Naive thymus-derived CD4-positive, alpha-beta T cell (primary cell): Measurements from ENCODE around the gene PDE4D. TPM values are rescaled to one million over a fixed set of nuclear protein-coding genes. Genes with fewer than 3 reads are reported as not detected.
A peak's percentile ranks its signal among the peaks of the same experiment; 100 is the strongest.

Source experiments
- ATAC-seq: fragments of 150-1000 bp; cut with Tn5 transposase; 2 replicates; pipeline ENCODE4 v1.10.0; 2021; ENCODE audit warnings: mild to moderate bottlenecking, moderate library complexity
- CTCF ChIA-PET: fragments of 350-600 bp; sonication (Branson Sonifier 250); formaldehyde crosslinking; loops from one replicate; lab custom pipeline; 2021; ENCODE audit warnings: antibody characterized with exemption; lab: Charles Lee
- POLR2A ChIA-PET: fragments of 350-600 bp; sonication (Branson Sonifier 250); formaldehyde crosslinking; loops from one replicate; lab custom pipeline; 2021; ENCODE audit warnings: antibody characterized with exemption, inconsistent platforms; lab: Charles Lee
- DNase-seq, 9 donors: peaks; one replicate each; pipeline versions ENCODE4 v3.0.0 to v3.0.0-alpha.2; 2020 to 2022; ENCODE audit warnings: mixed read lengths in 1 of 9
- H3K27ac ChIP-seq: one replicate; pipeline ENCODE4 v1.7.0; 2013; ENCODE audit warnings: mild to moderate bottlenecking, low read depth, low read length, moderate library complexity
- H3K27me3 ChIP-seq, 2 donors: one replicate each; pipeline ENCODE4 v1.7.0; 2013; ENCODE audit warnings: low read length in 2 of 2, mild to moderate bottlenecking in 2 of 2, moderate library complexity in 2 of 2; ENCODE audit not compliant: control insufficient read depth in 2 of 2, insufficient read depth in 2 of 2
- H3K36me3 ChIP-seq, 3 experiments: 1 replicate in 2 of 3; 2 replicates in 1 of 3; pipeline ENCODE4 v1.7.0; 2013; ENCODE audit warnings: low read length in 3 of 3, mild to moderate bottlenecking in 3 of 3, moderate library complexity in 1 of 3; ENCODE audit not compliant: insufficient read depth in 3 of 3, control insufficient read depth in 2 of 3
- H3K4me1 ChIP-seq, 2 donors: one replicate each; pipeline ENCODE4 v1.7.0; 2013; ENCODE audit warnings: low read length in 2 of 2, mild to moderate bottlenecking in 2 of 2, moderate library complexity in 1 of 2; ENCODE audit not compliant: control insufficient read depth in 2 of 2, insufficient read depth in 2 of 2
- H3K4me3 ChIP-seq: 2 replicates; pipeline ENCODE4 v1.7.0; 2013; ENCODE audit warnings: mild to moderate bottlenecking, low read length
- H3K9me3 ChIP-seq, 3 experiments: 1 replicate in 2 of 3; 2 replicates in 1 of 3; pipeline ENCODE4 v1.7.0; 2013; ENCODE audit warnings: low read length in 3 of 3; ENCODE audit not compliant: control insufficient read depth in 2 of 3
- H3K27ac Mint-ChIP-seq, 9 donors: one replicate each; pipeline ENCODE4 v1.8.0; 2020 to 2022; ENCODE audit warnings: mixed read lengths in 9 of 9, mild to moderate bottlenecking in 8 of 9, moderate library complexity in 5 of 9, inconsistent platforms in 2 of 9
- H3K27me3 Mint-ChIP-seq, 5 donors: one replicate each; pipeline ENCODE4 v1.8.0; 2021 to 2022; ENCODE audit warnings: mixed read lengths in 5 of 5, mild to moderate bottlenecking in 1 of 5
- H3K36me3 Mint-ChIP-seq, 5 donors: one replicate each; pipeline ENCODE4 v1.8.0; 2020 to 2022; ENCODE audit warnings: mixed read lengths in 5 of 5, mild to moderate bottlenecking in 3 of 5, inconsistent platforms in 1 of 5
- H3K4me1 Mint-ChIP-seq, 7 donors: one replicate each; pipeline ENCODE4 v1.8.0; 2020 to 2022; ENCODE audit warnings: mixed read lengths in 7 of 7, mild to moderate bottlenecking in 3 of 7, inconsistent platforms in 1 of 7
- H3K4me3 Mint-ChIP-seq, 10 donors: one replicate each; pipeline ENCODE4 v1.8.0; 2020 to 2022; ENCODE audit warnings: mild to moderate bottlenecking in 10 of 10, mixed read lengths in 10 of 10, moderate library complexity in 6 of 10, inconsistent platforms in 2 of 10
- H3K9me3 Mint-ChIP-seq, 11 donors: one replicate each; pipeline ENCODE4 v1.8.0; 2020 to 2022; ENCODE audit warnings: mixed read lengths in 11 of 11, mild to moderate bottlenecking in 4 of 11, inconsistent platforms in 1 of 11, moderate library complexity in 1 of 11
- intact Hi-C, 2 donors: fragments of 100-400 bp; cut with micrococcal nuclease; formaldehyde crosslinking; loops; one replicate each; pipeline ENCODE4 v1.15.1; 2023
- polyA plus RNA-seq, 2 donors: library from polyadenylated mRNA; unstranded; fragments of 300-500 nt; fragmentation: Illumina TruSeq; gene quantifications; one replicate each; pipeline ENCODE4 v1.2.3, GENCODE V29; 2021
- total RNA-seq, 6 experiments: library from RNA in 5 of 6; stranded (reverse) in 5 of 6; gene quantifications; 1 replicate in 5 of 6; 2 replicates in 1 of 6; pipeline ENCODE4 v1.2.3 and lab custom pipeline; 2021 to 2026

Gene PDE4D
- total and polyA plus RNA-seq, 7 experiments from 2014 or later = 4.9 to 102 (median 38.8) TPM

DNA sequence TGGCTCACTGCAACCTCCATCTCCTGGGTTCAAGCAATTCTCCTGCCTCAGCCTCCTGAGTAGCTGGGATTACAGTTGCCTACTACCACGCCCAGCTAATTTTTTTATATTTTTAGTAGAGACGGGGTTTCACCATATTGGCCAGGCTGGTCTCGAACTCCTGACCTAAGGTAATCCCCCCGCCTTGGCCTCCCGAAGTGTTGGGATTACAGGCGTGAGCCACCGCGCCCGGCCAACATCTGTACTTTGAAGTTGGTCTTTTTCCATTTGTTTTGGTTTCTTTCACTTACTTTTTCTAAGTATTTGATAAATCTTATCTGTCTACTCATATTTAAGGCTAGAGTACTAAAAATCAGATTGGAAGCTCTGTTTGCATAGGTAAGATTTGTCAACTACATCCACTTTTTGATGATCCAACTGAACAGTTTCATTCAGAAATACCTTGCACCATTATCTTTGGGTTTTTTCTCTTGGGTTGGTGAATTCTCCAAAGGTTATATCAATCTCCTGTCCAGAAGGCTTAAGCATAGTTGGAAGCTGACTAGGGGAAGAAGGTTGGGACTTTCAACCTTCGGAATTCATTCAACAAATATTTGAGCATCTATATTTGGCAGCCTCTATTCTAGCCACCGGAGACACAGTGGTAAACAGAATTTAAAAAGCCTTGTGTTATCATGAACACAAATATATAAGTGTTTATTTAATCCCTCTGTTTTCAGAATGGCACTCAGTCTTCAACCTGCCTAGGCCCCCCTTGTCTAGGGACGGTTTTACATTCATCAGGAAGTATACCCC is 821.6 kb downstream of the PDE4D start:
- ATAC-seq (no peak), DNase-seq (no peak)
- peaks cover 0 to 15% (median 3%) of the 10 kb centered on the region in 5 donors for H3K36me3 Mint-ChIP-seq
- no peaks in the 10 kb centered on the region for H3K4me1 ChIP-seq
- intact Hi-C loops = loop anchor here in 1 of 2 donors (2.0 kb wide), 1 partner anchor 33 kb away; no protein-coding TSS in a partner anchor
- H3K27ac Mint-ChIP-seq = no peak overlapping the region
- no peak overlapping the region for H3K4me3 ChIP-seq
- H3K9me3 Mint-ChIP-seq = peaks cover 0 to 3% (median 0%) of the 10 kb centered on the region in 11 donors
- no peaks in the 10 kb centered on the region for H3K36me3 ChIP-seq
- no peak overlapping the region for H3K4me3 Mint-ChIP-seq
- H3K9me3 ChIP-seq = no peaks in the 10 kb centered on the region
- ChIA-PET CTCF (no interaction called here), POLR2A (interaction anchor here (0.8 kb wide), 1 partner anchor 33 kb away, joined by 3 read pairs; no protein-coding TSS in a partner anchor)
- H3K4me1 Mint-ChIP-seq = peaks cover 0 to 4% (median 0%) of the 10 kb centered on the region in 7 donors
- H3K27me3 Mint-ChIP-seq = peaks cover 0 to 12% (median 0%) of the 10 kb centered on the region in 5 donors
- no peak overlapping the region for H3K27ac ChIP-seq
- no peaks in the 10 kb centered on the region for H3K27me3 ChIP-seq

DNA sequence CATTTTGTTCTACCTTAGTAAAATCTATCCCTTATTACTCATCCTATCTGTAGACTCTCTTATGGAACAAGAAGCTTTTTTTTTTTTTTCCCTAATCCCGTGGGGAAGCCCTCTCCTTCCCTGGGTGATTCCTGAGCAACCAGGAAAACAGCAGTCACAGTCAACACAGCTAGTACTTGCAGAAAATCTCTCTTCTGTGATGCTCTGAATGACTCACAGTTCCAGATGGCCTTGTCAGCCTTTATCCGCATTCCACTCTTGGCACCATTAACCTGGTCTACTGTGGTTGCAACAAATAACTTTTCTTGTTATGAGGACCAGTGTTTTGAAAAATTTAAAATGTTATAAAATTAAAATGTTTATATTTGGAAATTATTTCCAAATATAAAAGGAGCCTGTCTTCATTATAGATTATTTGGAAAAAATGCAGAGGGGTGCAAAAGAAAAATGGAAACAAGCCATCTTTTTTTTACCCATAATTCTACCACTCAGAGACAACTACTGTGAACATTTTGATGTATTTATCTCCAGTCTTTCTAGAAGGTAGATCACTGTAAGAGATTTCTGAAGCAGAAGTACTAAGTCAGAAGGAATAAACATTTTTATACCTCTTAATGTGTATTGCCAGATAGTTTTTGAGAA is 824.0 kb downstream of the PDE4D start:
- intact Hi-C loops = no loop called here
- Mint-ChIP-seq H3K27ac (no peak overlapping the region), H3K4me3 (no peak overlapping the region), H3K36me3 (peaks cover 0 to 16% (median 3%) of the 10 kb centered on the region in 5 donors), H3K4me1 (peaks cover 0 to 4% (median 0%) of the 10 kb centered on the region in 7 donors), H3K27me3 (peaks cover 0 to 7% (median 0%) of the 10 kb centered on the region in 5 donors), H3K9me3 (peaks cover 0 to 6% (median 0%) of the 10 kb centered on the region in 11 donors)
- ChIA-PET POLR2A (no interaction called here), CTCF (interaction anchor here (0.8 kb wide), 1 partner anchor 10 kb away, joined by 3 read pairs; no protein-coding TSS in a partner anchor)
- Histone ChIP-seq H3K4me3 (no peak overlapping the region), H3K27ac (no peak overlapping the region), H3K9me3 (no peaks in the 10 kb centered on the region), H3K27me3 (no peaks in the 10 kb centered on the region), H3K4me1 (no peaks in the 10 kb centered on the region), H3K36me3 (no peaks in the 10 kb centered on the region)
- ATAC-seq (no peak), DNase-seq (no peak)

DNA sequence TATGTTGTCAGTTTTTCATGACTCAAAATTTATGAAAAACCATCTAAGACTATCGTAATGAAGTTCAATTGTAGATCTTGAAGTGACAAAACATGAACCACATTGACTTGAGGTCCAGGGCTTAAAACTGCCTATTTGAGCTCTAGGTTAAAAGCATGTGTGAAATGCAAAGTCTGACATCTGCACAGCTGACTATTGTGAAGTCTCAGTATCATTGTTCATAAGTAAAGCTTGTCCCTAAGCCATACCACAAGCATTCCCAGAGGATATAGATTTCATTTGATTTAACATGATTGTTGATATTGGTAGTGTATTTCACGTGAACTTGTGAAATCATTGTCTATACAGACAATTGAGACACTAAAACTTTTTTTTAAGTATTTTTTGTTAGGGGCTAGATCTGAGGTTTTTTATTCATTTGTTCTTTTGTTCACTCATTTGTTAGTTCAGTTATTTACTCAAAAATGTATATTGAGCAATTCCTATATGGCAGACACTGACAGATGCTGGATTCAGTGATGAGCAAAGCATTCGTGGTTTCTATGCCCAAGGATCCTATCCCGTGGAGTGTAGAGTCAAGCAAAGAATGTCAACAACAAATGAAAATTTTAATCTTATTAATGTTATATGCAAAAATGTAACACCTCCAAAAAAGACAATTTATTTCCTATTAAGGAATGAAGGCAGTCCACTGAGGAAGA is 825.4 kb downstream of the PDE4D start:
- H3K36me3 Mint-ChIP-seq = peaks cover 0 to 15% (median 2%) of the 10 kb centered on the region in 5 donors
- DNase-seq (no peak), ATAC-seq (no peak)
- peaks cover 0 to 4% (median 0%) of the 10 kb centered on the region in 11 donors for H3K9me3 Mint-ChIP-seq
- Histone ChIP-seq H3K27ac (no peak overlapping the region), H3K9me3 (no peaks in the 10 kb centered on the region), H3K4me1 (no peaks in the 10 kb centered on the region), H3K36me3 (no peaks in the 10 kb centered on the region), H3K4me3 (no peak overlapping the region), H3K27me3 (no peaks in the 10 kb centered on the region)
- H3K27me3 Mint-ChIP-seq = peaks cover 0 to 9% (median 0%) of the 10 kb centered on the region in 5 donors
- CTCF ChIA-PET = no interaction called here
- H3K4me1 Mint-ChIP-seq = peaks cover 0 to 2% (median 0%) of the 10 kb centered on the region in 7 donors
- POLR2A ChIA-PET = interaction anchor here (0.8 kb wide), 1 partner anchor 57 kb away, joined by 3 read pairs; no protein-coding TSS in a partner anchor
- no peak overlapping the region for H3K27ac Mint-ChIP-seq
- H3K4me3 Mint-ChIP-seq = no peak overlapping the region
- intact Hi-C loops = no loop called here

DNA sequence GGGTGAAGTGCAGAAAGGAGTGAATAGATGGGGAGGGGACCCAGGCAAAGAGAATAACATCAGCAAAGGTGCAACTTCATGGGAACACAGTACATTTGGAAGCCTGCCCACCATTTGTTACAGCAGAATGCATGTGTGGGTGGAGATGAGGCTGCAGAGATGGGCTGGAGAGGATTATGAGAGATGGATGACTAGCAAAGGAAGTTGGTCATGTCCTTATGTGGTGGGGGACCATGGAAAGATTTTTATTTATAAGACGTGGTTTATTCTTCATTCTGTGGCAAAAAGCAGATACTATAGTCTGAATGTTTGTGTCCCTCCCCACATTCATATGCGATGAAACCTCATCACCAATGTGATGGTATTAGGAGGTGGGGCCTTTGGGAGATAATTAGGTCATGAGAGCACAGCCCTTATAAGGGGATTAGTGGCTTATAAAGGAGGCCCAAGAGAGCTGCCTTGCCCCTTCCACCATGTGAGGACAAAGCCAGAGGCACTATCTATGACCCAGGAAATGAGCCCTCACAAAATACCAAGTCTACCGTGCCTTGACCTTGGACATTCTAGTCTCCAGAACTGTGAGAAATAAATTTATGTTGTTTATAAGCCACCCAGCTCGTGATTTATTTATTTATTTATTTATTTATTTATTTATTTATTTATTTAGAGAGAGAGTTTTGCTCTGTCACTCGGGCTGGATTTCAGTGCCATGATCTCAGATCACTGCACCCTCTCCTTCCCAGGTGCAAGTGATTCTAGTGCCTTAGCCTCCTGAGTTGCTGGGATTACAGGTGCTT is 827.0 kb downstream of the PDE4D start:
- ATAC-seq (no peak), DNase-seq (no peak)
- H3K27ac ChIP-seq = no peak overlapping the region
- H3K36me3 ChIP-seq = no peaks in the 10 kb centered on the region
- H3K9me3 Mint-ChIP-seq = peaks cover 0 to 3% (median 0%) of the 10 kb centered on the region in 11 donors
- no peaks in the 10 kb centered on the region for H3K4me1 ChIP-seq
- H3K4me1 Mint-ChIP-seq = peaks cover 0 to 2% (median 0%) of the 10 kb centered on the region in 7 donors
- ChIA-PET CTCF (no interaction called here), POLR2A (no interaction called here)
- H3K27ac Mint-ChIP-seq = peak overlapping the region in 2 of 9 donors; percentile 9 to 59
- no peak overlapping the region for H3K4me3 Mint-ChIP-seq
- peaks cover 0 to 9% (median 0%) of the 10 kb centered on the region in 5 donors for H3K36me3 Mint-ChIP-seq
- no peaks in the 10 kb centered on the region for H3K27me3 ChIP-seq
- H3K4me3 ChIP-seq = no peak overlapping the region
- intact Hi-C loops = no loop called here
- peaks cover 0 to 19% (median 0%) of the 10 kb centered on the region in 5 donors for H3K27me3 Mint-ChIP-seq
- H3K9me3 ChIP-seq = no peaks in the 10 kb centered on the region

- H3K4me3 Mint-ChIP-seq = no peak overlapping the region
- peaks cover 0 to 3% (median 0%) of the 10 kb centered on the region in 11 donors for H3K9me3 Mint-ChIP-seq
- no peak overlapping the region for H3K27ac ChIP-seq
- H3K4me3 ChIP-seq = no peak overlapping the region
- DNase-seq (no peak), ATAC-seq (no peak)
- intact Hi-C loops = no loop called here
- ChIA-PET CTCF (interaction anchor here (0.6 kb wide), 1 partner anchor 24 kb away, joined by 4 read pairs; no protein-coding TSS in a partner anchor), POLR2A (no interaction called here)
- H3K9me3 ChIP-seq = no peaks in the 10 kb centered on the region
- H3K27ac Mint-ChIP-seq = no peak overlapping the region
- H3K27me3 Mint-ChIP-seq = peaks cover 0 to 19% (median 0%) of the 10 kb centered on the region in 5 donors
- no peaks in the 10 kb centered on the region for H3K27me3 ChIP-seq
- H3K4me1 ChIP-seq = no peaks in the 10 kb centered on the region
- H3K4me1 Mint-ChIP-seq = peaks cover 0 to 2% (median 0%) of the 10 kb centered on the region in 7 donors
- H3K36me3 Mint-ChIP-seq = peaks cover 0 to 6% (median 0%) of the 10 kb centered on the region in 5 donors
- no peaks in the 10 kb centered on the region for H3K36me3 ChIP-seq
Measured at GRCh38 chr5:59065554-59065953, 828.0 kb downstream of the PDE4D start.
